Stimulated activated CD4-positive, alpha-beta T cell treated with anti-CD3 and anti-CD28 coated beads, Interleukin-1b, Interleukin-23, amount 100 ng/mL, for 4 hours (primary cell): ENCODE data around the gene FMNL2.
"Not testable (repeated sequence)": the region's sequence is repeated elsewhere in the genome, so short reads cannot be mapped to it uniquely, and the experiment has no call there.

ENCODE experiments used
- DNase-seq, 2 donors: peaks; one replicate each; pipeline ENCODE4 v3.0.0-alpha.2; 2020; ENCODE audit warnings: low read depth in 2 of 2

Gene FMNL2

DNA sequence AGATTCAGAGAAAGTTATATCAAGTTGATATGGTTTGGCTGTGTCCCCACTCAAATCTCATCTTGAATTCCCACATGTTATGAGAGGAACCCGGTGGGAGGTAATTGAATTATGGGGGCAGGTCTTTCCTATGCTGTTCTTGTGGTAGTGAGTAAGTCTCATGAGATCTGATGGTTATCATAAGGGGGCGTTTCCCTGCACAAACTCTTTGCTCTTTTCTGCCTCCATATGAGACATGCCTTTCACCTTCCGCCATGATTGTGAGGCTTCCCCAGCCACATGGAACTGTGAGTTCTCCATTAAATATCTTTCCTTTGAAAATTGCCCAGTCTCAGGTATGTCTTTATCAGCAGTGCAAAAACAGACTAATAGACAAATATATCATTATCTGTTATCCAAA, 187.5 kb downstream of the FMNL2 start:
- not testable (repeated sequence) for DNase-seq

DNA sequence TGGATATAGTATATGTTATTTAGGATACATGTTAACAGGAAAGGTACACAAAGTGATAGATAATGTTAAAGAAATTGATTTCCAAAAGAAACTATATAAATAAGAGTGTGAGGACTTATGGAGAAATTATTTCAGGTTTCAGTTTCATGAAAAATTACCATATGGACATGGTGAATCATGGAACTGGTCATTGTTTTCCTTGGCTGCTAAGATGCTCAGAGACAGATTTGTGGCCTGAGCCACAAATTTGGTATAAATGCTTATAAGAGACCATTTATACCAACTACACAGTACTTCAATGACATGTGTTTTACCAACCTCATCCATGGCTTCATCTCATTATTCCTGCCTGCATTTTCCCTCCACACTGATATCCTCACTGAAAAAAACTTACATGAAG, 188.1 kb downstream of the FMNL2 start:
- DNase-seq = no peak

DNA sequence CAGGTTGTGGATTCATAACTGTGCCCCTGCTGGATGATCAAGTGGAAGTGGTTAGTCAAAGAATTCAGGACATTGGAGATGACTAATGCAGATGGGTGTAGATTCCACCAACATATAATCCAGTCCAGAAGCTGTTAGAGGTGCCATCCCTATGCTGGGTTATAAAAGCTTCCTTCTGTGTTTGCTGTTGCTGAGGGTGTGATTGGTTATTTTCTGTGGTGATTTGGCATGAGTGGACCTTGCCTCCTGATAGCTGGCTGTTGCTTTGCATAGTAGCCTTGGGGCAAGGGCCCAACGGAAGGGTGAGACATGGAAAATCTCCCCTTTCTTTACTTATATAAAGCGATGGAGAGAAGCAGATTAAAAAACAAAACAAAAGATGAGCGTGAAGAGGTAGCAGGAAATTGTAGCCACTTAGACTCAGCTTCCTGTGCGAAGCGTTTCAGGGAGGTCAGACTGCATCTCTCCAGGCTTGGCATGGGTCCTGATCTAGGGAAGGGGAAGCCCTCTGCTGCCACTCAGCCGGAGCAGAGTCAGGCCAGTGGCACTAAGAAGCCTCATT, 190.4 kb downstream of the FMNL2 start:
- no peak for DNase-seq

DNA sequence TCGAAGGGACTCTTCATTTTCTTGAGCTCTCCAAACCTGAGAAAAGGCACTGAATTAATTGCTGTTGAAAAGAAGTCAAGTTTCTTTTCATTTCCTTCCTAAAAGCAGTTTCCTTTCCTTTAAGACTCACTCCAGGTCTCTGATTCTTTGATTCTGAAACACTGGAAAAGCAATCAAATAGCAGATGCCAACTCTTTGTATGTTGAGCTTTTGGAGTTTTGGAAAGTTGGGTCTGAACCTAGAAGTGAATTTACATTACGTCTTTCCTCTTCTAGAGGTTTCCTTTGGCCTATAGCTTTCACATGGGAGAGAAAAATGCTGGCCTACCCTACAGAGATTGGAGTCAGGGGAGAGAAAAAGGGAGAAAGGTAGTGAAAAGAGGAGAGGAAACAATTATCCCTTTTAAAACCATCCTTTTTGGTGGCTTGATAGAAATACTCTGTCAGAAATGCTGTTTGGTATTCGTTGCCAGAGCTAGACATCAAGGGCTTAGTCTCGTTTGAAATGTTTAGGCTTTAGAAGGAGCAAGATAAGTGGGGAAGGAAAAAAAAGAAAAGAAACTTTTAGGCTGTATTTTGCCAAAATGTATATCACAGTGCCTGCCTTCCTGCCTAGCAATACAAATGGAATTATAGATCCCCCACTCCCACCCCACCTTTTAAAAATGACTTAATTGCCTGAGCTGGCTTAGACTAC, 194.6 kb downstream of the FMNL2 start:
- no peak for DNase-seq

DNA sequence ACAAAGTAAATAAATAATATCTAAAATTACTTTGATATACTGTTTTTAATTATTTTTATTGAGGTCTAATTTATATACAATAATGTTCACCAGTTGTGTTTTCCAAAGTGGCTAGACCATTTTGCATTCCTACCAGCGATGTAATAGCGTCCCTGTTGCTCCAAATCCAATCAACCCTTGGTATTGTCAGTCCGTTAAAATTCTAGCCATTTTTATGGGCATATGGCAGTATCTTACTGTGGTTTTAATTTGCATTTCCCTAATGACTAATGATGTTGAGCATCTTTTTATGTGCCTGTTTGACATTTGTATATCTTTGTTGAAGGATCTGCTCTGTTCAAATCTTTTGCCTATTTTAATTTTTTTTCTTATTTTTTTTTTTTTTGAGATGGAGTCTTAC, 197.3 kb downstream of the FMNL2 start:
- DNase-seq = no peak

DNA sequence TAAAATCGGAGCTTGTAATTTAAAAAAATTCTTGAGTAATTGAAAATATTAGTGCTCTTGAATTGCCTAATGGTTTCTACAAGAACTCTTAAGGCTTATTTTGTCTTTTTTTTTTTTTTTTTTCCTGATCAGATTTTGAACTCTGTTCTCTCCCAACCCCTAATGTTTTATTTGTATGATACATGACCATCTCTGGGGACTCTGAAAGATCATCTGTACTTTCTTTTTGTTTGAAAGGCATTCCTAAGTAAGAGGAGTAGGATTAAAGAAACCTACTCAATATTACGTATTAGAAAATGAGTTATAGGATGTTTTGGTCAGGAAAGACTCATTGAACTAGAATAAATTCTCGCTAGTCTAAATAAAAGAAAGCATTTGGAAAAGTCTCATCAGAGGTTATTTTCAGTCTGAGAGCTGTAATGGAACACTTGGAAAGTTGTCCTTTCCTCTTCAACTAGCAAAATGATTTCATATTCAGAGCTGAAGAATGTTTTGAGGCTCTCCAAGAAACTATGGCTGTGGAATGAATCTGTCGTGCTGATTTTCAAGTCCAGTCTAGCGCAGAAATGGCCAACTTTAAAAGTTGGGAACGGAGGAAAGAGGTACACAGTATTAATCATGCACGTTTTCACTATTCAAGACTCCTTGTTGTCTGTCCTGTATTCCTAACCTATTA, 199.6 kb downstream of the FMNL2 start:
- no peak for DNase-seq

DNA sequence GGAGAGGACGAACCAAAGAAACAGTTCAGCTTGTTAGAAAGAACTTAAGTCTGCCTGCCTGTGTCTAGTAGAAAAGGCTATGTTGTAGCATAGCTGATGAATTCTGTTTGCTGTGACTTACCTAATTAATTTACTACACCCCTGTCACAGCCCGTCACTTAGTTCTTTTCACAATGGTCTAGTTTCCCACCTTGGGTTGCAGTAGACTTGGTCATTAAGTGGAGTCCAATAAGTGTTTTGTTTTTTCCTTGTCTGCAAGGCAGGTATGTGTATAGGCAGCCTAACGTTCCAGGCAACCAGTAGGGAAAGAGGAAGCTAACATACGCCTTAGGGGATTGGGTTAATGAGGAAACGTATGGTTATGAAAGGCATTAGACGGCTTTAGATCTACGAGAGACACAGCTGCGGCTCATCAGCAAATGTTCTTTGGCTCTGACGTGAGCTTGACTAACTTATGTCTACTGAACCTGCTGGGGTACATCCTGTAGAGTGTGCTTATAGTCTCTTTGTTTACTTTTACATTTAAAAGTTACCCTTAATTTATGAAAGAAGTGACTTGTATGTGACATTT, 202.2 kb downstream of the FMNL2 start:
- DNase-seq = no peak

DNA sequence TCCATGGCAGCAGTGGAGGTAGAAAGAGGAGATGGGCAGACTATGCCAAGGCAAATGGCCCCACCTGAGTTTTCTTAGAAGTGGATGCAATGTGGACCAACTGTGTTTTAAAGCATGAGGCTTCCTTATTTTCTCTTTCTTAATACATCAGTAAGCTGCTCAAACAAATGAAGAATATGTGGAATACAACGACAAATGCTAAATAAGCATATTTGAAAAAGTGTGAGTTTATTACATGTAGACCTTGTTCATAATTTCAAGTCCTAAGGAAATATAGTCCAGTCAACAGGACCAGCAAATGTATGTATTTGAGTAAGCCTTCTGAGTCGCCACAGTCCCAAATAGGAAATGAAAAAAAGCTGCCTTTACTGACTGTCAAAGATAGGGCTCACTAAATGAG, 204.4 kb downstream of the FMNL2 start:
- no peak for DNase-seq

DNA sequence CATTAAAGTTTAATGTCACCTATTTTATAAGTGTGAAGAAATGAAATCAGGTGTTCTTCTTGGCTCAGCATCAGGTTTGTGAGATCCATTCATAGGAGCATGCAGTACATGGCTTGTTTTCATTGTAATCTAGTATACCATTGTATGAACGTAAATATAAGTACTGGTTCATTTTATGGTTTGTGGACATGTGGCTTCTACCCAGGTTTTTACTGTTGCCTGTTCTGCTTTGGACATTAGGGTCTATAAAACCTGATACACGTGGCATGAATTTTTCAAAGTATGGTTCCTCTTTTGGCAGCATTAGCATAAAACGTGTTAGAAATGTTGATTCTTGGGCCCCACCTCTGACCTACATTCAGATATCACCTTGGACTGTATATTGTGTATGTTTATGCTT, 206.7 kb downstream of the FMNL2 start:
- no peak for DNase-seq

DNA sequence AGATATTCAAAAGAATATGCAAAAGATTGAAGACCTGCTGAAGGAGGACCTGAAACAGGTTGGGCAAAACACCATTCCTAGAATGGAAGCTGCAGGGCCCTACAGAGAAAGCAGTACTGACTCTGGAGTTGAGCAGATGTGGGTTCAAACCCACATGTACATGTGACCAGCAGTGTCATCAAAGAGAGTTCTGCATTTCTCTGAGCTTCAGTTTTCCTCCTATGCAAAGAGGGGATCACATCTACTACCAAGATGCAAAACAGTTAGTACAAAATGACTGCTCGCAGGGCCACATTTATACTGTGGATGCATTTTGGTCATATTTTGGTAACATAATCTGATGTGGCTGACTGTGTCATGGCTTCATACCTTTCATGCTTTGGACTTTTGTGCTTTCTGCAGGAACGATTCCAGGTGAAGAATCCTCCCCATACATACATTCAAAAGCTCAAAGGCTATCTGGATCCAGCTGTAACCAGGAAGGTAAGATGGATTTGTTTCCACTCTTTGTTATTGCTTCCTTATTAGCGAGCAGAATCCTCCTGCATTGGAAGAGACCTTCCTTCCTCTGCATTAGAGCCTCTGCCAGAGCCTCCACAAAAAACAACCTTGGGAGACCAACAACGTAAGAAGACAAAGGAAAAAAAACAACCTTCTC, 207.5 kb downstream of the FMNL2 start:
- no peak for DNase-seq

DNA sequence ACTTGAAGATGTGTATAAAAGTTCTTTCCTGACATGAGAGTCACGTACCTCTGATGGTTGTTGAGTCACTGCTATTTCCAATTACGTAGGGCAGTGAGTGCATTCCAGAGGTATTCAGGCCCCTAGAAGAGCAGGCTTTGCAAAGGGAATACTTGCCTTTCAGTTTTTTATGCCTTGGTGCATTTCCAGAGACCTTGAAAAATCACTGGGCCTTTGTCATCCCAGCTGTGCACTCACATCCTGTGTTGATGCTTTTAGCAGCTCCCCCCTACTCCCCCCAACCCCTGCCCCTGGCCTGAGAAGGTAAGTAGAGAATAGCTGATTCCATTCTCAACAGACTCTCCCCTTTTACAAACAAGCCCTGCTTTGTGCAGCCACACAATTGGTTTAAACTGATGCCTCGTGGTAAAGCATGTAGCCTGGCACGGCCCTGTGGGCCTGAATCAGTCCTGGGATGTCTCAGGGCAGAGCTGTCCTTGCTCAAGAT, 208.1 kb downstream of the FMNL2 start:
- DNase-seq = no peak

DNA sequence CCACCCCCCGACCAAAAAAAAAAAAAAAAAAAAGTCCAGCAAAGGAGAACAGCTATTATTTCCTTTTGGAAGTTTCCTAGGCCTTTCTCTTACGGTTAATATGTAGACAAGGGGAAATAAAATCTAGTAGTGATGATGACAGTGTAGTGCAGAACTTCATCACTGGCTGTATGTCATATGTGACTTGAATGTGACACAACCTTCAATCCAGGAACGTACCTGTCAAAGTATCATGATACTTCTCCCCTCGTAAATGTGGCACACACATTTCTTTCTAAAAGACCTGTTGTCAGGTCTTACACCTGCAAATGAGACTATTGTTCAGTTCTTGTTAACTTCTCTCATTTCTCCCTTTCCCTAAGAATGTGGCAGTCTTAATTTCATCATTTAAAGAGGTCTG, 208.7 kb downstream of the FMNL2 start:
- DNase-seq = no peak

DNA sequence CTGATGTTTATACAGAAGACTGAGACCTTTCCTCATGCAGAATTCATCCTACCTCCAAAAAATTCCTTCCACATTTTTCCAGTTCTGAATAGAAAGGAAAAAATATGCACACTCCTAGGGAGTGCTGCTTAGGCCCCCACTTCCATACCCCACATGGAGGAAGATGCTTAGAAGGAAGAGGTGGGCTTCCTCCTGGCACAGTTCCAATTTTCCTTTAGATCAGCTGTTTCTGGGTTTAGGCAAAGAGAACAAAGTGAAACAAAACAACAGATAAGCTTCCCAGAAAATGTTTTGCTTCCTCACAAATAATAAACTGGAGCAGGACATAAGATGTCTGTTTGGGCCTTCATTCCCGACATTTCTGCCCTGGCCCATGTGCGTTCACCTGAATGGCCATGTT, 209.7 kb downstream of the FMNL2 start:
- DNase-seq = no peak

DNA sequence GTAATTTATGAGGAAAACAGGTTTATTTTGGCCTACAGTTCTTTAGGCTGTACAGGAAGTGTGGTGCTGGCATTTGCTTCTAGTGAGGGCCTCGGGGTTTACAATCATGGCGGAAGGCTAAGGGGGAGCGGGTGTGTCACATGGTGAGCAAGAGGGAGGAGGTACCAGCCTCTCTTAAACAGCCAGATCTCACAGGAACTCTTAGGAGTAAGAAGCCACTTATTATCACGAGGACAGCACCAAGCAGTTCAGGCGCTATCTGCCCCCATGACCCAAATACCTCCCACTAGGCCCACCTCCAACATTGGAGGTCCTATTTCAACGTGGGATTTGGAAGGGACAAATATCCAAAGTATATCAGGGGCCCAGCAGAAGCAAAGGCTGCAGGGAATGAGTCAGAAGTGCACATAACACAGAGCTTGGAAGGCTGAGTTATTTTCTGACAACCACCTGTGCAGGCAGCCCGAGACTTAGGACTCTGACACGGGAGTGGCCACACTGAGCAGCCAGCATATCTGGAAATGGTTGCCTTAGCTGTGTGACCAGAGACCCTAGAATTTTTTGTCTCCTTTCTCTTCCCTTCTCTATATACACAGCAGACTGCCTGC, 211.4 kb downstream of the FMNL2 start:
- DNase-seq = no peak

DNA sequence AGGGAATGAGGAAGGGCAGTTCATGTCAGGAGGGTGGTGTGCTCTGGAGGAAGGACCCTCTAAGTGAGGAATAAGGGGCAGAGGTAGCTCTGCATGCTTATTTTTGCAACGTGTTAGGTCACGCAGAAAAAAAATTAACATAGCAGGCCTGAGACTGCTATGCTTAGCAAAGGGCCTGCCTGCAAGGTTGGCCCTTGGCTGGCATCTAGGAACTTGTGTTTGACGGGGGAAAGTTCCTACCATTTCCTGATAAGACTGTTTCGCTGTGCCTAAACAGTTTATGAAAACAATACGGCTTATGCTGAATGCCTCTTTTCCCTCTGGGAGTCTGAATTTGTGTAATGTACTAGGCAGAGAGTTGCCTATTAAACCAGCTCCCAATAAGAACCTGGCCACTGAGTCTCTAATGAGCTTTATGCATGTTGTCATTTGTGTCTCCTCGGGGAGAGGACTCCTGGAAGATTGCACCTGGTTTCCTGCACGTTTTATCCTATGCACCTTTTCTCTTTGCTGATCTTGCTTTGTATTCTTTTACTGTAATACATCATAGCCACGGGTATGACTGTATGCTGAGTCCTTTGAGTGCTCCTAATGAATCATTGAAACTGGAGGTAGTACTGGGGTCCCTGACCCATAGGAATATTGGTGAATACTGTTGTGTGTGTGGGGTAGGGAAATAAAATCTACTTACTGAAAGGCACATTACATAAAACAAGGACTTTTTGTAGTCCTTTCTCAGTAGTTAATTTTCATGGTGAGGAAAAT, 213.3 kb downstream of the FMNL2 start:
- no peak for DNase-seq

DNA sequence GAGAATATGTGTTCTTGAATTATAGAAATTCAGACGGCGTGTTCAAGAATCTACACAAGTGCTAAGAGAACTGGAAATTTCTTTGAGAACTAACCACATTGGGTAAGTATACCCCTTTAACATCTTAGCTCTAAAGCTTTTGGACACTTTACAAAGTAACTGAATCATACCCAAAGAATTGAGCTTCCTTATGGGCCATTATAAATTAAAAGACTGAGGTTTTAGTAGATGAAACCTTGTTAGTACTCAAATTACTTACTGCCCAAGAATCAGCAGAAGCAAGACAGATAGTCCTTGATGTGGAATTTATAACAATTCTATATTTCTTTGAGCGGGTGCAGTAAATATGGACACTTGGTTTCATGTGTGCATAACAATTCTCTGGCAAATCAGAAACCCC, 214.0 kb downstream of the FMNL2 start:
- DNase-seq = no peak

DNA sequence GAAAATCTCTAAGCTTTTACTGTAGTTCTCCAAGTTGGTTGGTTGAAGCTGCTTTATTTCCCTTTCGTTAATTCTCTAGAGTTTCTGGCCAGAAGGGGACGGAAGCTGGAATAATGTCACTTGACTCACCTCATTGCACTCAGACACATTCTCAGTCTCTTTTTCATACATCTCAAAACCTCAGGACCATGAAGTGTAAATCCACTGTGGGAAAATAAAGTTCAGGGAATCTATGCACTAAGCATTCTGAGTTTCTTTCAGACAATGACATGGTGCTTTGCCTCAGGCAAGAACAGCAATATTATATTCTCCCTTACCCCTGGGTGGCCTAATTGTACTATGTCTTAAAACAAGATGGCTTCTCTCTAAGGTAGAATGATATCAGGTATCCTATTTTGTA, 214.4 kb downstream of the FMNL2 start:
- DNase-seq = no peak

DNA sequence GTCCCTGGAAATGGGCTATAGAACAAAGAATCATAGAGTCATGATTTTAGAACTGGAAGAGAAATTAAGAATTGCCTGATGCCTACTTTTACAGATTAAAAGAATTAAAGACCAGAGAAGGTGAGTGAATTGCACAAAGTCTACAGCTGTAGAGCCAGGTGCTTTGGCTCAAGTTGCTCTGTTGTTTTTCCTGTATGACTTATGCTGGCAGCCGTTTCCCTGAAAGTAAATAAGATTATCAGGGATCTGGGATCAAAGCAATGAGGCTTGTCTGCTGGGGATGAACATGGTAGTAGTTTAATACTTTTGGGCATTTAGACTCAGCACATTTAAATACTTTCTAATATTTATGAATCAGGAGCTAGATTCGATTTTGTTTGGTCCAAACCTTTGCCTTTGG, 215.4 kb downstream of the FMNL2 start:
- DNase-seq = no peak

DNA sequence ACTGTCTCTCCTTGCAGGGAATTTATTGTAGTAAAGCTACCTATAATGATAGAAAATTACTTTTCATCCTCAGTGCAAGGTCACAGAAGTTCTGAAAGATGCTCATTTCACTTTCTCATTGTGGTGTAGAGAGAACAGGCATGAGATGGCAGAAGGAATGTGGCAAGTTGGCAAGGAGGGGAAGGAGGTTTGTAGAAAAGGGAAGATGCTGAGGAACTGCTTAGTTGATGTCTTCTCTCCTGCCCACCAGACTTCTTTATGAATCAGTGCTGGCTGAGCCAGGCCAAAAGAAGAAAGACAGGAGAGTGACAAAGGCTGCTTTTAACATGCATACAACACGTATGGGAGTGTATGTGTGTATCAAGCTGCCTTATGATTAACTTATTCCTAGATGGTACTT, 217.9 kb downstream of the FMNL2 start:
- no peak for DNase-seq

DNA sequence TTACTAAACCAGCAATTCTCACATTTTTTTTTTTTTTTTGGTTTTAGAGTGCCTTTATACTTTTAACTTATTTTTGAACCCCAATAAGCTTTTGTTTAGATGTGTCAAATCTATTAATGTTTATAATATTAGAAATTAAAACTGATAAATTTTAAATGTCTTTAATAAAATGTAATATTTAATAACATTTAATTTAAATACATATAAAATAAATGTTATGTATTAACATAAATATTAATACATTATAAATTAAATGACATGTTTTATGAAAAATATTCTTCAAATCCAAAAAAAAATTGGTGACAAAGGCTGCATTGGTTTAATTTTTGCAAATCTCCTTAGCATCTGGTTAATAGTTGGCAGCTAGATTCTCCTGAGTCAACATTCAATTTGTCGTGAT, 218.5 kb downstream of the FMNL2 start:
- no peak for DNase-seq

DNA sequence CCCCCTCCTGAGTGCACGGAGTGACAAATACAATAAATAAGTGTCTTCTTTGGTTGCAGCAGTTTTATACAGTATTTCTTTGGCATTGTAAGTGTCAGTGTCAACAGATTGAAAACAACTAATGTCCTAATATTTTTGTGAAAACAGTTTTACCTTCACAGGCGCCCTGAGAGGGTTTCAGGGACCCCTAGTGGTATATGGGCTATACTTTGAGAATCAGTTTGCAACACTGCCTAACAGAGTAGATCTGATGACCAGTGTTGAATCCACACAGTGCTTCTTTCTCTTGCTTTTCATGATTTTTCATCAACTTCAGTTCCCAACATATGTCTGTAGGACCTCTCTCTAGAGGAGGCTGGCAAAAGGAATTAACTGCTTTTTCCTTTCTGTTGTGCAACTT, 220.1 kb downstream of the FMNL2 start:
- no peak for DNase-seq
